ENCODE results near the gene SPOP. TPM values are rescaled to one million over a fixed set of nuclear protein-coding genes. Genes with fewer than 3 reads are reported as not detected.
"Not testable (repeated sequence)": the region's sequence is repeated elsewhere in the genome, so short reads cannot be mapped to it uniquely, and the experiment has no call there.

SPOP gene
- total RNA-seq = 53.7 and 58.0 TPM in 2 replicates
- long read RNA-seq, transcript SPOP-206 (10 exons, 1,865 nt) = major isoform, 280 of 387 reads
- long read RNA-seq, transcript SPOP-201 (11 exons, 2,965 nt) = minor isoform, 11 of 387 reads
- long read RNA-seq, transcript SPOP-202 (11 exons, 2,985 nt) = minor isoform, 19 of 387 reads
- long read RNA-seq, partial matches to known transcripts = 10 of 387 reads
- long read RNA-seq, other reads (novel, unspliced or antisense) = 66 of 387 reads

DNA sequence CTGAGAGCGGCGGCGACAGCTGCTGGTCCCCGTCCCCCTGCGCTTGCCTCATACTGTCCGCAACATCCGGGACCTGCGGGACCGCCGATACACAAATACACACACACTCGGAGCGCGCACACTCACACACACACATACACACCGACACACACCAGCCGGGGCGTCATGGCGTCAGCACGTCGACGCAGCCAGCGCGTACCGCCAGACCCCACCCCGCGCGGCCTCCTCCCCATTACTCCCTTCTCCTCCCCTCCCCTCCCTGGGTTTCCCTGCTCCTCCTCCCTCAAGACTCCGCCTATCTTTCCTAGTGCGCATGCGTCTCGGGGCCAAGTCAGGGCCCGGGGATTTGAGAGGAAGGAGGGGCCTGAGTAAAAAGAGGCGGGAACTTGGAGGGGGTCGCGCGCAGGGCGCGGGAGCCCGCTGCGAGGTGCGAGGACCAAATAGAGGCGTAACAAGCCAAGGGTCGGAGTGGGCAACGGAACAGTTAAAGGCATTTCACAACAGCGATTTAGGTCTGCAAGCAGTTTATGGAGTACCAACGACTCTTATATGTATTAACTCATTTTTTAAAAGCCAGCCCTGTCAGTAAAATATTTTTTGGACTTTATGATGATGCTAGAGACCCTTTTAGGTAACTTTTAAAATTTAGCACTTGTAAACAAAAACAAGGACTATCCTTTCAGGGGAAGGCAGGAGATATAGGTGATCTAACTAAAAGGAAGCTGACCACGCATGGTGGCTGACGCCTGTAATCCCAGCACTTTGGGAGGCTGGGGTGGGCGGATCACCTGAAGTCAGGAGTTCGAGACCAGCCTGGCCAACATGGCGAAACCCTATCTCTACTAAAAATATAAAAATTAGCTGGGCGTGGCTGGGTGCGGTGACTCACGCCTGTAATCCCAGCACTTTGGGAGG, at the start of gene SPOP:
TSS of gene SPOP (minus strand) at position 165 of the 915 bp plus-strand sequence. CDS start 55,287 bp downstream, outside the sequence.
- Mint-ChIP-seq H3K9me3 (ENCODE audit: low read depth) (peaks cover 4% of the 10 kb centered on the region), H3K4me1 (ENCODE audit: low read depth) (peaks cover 31% of the 10 kb centered on the region), H3K4me3 (ENCODE audit: low read depth) (peak within 1 kb of the TSS; percentile 99), H3K27me3 (no peaks in the 10 kb centered on the region), H3K36me3 (ENCODE audit: insufficient read depth) (peaks cover 9% of the 10 kb centered on the region), H3K27ac (peak within 1 kb of the TSS; percentile 99)
- TF ChIP-seq, protein P1, sequence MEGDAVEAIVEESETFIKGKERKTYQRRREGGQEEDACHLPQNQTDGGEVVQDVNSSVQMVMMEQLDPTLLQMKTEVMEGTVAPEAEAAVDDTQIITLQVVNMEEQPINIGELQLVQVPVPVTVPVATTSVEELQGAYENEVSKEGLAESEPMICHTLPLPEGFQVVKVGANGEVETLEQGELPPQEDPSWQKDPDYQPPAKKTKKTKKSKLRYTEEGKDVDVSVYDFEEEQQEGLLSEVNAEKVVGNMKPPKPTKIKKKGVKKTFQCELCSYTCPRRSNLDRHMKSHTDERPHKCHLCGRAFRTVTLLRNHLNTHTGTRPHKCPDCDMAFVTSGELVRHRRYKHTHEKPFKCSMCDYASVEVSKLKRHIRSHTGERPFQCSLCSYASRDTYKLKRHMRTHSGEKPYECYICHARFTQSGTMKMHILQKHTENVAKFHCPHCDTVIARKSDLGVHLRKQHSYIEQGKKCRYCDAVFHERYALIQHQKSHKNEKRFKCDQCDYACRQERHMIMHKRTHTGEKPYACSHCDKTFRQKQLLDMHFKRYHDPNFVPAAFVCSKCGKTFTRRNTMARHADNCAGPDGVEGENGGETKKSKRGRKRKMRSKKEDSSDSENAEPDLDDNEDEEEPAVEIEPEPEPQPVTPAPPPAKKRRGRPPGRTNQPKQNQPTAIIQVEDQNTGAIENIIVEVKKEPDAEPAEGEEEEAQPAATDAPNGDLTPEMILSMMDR (IDR thresholded peaks at IDR 0.05; ENCODE audit: unreplicated experiment) = no peak
- DNase-seq (ENCODE audit: low spot score, unreplicated experiment) = peak; percentile 96

GRCh38 chr17:49727380-49727779, 49.5 kb upstream of the SPOP start:
- Mint-ChIP-seq H3K27ac (no peak overlapping the region), H3K36me3 (ENCODE audit: insufficient read depth) (peaks cover 7% of the 10 kb centered on the region), H3K9me3 (ENCODE audit: low read depth) (no peaks in the 10 kb centered on the region), H3K4me1 (ENCODE audit: low read depth) (no peaks in the 10 kb centered on the region), H3K4me3 (ENCODE audit: low read depth) (no peak overlapping the region), H3K27me3 (no peaks in the 10 kb centered on the region)
- TF ChIP-seq, protein P1 (IDR thresholded peaks at IDR 0.05; ENCODE audit: unreplicated experiment) = no peak
- DNase-seq (ENCODE audit: low spot score, unreplicated experiment) = no peak

GRCh38 chr17:49725452-49726130, 47.7 kb upstream of the SPOP start:
- Mint-ChIP-seq H3K27ac (peak overlapping the region; percentile 22), H3K9me3 (ENCODE audit: low read depth) (no peaks in the 10 kb centered on the region), H3K4me3 (ENCODE audit: low read depth) (no peak overlapping the region), H3K27me3 (no peaks in the 10 kb centered on the region), H3K36me3 (ENCODE audit: insufficient read depth) (peaks cover 7% of the 10 kb centered on the region), H3K4me1 (ENCODE audit: low read depth) (no peaks in the 10 kb centered on the region)
- TF ChIP-seq, protein P1 (IDR thresholded peaks at IDR 0.05; ENCODE audit: unreplicated experiment) = no peak
- no peak for DNase-seq (ENCODE audit: low spot score, unreplicated experiment)

- not testable (repeated sequence) for H3K4me3 Mint-ChIP-seq (ENCODE audit: low read depth); H3K4me1 Mint-ChIP-seq (ENCODE audit: low read depth); H3K9me3 Mint-ChIP-seq (ENCODE audit: low read depth); H3K27ac Mint-ChIP-seq; DNase-seq (ENCODE audit: low spot score, unreplicated experiment); H3K27me3 Mint-ChIP-seq
- peaks cover 10% of the 10 kb centered on the region for H3K36me3 Mint-ChIP-seq (ENCODE audit: insufficient read depth)
Measured at GRCh38 chr17:49724552-49724951, 46.7 kb upstream of the SPOP start.

DNA sequence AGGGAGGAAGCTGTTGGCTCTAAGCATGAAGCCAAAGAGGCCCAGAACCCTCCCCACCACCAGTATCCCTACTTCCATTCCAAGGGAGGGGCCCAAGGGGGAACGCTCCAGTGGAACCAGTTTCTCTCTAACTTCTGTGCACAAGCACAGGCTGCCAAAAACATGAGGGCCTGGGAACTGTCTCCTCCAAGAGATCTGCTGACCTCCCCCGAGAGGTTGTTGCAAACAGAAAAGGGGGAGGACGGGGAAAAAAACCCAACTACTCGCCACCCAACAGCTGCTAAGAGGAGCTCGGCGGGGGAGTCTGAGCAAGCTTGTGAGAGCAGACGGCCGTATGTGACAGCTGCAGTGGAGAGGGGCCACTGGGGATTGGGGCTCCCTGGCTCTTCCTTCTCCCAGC, 45.5 kb upstream of the SPOP start:
- TF ChIP-seq, protein P1 (IDR thresholded peaks at IDR 0.05; ENCODE audit: unreplicated experiment) = no peak
- Mint-ChIP-seq H3K27me3 (no peaks in the 10 kb centered on the region), H3K36me3 (ENCODE audit: insufficient read depth) (peaks cover 12% of the 10 kb centered on the region), H3K9me3 (ENCODE audit: low read depth) (no peaks in the 10 kb centered on the region), H3K27ac (no peak overlapping the region), H3K4me3 (ENCODE audit: low read depth) (no peak overlapping the region), H3K4me1 (ENCODE audit: low read depth) (no peaks in the 10 kb centered on the region)
- no peak for DNase-seq (ENCODE audit: low spot score, unreplicated experiment)
